ENCODE results near the gene KRTAP9-1.
"Not testable (repeated sequence)": the region's sequence is repeated elsewhere in the genome, so short reads cannot be mapped to it uniquely, and the experiment has no call there.

Gene KRTAP9-1

DNA sequence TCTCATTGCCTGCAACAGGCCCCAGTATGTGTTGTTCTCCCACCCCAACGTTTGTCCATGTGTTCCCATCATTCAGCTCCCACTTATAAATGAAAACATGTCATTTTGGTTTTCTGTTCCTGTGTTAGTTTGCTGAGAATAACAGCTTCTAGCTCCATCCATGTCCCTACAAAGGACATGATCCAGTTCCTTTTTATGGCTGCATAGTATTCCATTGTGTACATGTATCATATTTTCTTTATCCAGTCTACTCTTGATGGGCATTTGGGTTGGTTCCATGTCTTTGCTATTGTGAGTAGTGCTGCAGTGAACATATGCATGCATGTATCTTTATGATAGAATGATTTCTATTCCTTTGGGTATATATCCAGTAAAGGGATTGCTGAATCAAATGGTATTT, 26.0 kb downstream of the KRTAP9-1 start:
- TF ChIP-seq, protein P1, sequence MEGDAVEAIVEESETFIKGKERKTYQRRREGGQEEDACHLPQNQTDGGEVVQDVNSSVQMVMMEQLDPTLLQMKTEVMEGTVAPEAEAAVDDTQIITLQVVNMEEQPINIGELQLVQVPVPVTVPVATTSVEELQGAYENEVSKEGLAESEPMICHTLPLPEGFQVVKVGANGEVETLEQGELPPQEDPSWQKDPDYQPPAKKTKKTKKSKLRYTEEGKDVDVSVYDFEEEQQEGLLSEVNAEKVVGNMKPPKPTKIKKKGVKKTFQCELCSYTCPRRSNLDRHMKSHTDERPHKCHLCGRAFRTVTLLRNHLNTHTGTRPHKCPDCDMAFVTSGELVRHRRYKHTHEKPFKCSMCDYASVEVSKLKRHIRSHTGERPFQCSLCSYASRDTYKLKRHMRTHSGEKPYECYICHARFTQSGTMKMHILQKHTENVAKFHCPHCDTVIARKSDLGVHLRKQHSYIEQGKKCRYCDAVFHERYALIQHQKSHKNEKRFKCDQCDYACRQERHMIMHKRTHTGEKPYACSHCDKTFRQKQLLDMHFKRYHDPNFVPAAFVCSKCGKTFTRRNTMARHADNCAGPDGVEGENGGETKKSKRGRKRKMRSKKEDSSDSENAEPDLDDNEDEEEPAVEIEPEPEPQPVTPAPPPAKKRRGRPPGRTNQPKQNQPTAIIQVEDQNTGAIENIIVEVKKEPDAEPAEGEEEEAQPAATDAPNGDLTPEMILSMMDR (IDR thresholded peaks at IDR 0.05; ENCODE audit: low read depth, low read length), result no peak

GRCh38 chr17:41223821-41224220, 34.1 kb downstream of the KRTAP9-1 start:
- TF ChIP-seq, protein P1 (IDR thresholded peaks at IDR 0.05; ENCODE audit: low read depth, low read length), result no peak
- H3K4me3 ChIP-seq (ENCODE audit: low read depth, low read length), result no peak overlapping the region

More for the DNA sequence above, 26.0 kb downstream of the KRTAP9-1 start:
- no peak overlapping the region for H3K4me3 ChIP-seq (ENCODE audit: low read depth, low read length)

DNA sequence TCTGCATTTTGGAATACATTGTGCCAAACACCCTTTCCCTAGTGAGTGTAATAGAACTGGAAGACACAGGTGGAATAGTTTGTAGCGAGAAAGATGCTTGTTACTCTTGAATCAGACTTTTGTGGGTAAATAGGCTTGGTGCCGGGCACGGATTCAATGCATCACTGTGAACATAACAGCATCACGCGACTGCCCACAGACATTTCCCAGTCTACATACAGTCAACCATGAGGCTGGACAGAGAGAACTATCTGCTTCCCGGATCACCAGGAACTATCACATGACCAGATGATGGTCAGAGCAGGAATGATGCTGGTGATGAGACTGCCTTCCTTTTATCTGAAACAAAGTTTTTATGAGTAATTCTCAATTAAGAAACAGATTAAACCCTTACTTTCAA, 36.4 kb downstream of the KRTAP9-1 start:
- H3K4me3 ChIP-seq (ENCODE audit: low read depth, low read length), result no peak overlapping the region
- TF ChIP-seq, protein P1 (IDR thresholded peaks at IDR 0.05; ENCODE audit: low read depth, low read length), result no peak

DNA sequence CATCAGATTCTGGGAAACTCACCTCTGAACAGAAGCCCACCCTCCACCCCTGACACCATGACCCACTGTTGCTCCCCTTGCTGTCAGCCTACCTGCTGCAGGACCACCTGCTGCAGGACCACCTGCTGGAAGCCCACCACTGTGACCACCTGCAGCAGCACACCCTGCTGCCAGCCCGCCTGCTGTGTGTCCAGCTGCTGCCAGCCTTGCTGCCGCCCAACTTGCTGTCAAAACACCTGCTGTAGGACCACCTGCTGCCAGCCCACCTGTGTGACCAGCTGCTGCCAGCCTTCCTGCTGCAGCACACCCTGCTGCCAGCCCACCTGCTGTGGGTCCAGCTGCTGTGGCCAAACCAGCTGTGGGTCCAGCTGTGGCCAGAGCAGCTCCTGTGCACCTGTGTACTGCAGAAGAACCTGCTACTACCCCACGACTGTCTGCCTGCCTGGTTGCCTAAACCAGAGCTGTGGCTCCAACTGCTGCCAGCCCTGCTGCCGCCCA, 37.0 kb downstream of the KRTAP9-1 start, which contains the start of gene KRTAP9-2:
Gene KRTAP9-2 (plus strand): TSS at position 51 of the 498 bp plus-strand sequence. CDS start 7 bp downstream, at position 58.
- not testable (repeated sequence) for H3K4me3 ChIP-seq (ENCODE audit: low read depth, low read length)

DNA sequence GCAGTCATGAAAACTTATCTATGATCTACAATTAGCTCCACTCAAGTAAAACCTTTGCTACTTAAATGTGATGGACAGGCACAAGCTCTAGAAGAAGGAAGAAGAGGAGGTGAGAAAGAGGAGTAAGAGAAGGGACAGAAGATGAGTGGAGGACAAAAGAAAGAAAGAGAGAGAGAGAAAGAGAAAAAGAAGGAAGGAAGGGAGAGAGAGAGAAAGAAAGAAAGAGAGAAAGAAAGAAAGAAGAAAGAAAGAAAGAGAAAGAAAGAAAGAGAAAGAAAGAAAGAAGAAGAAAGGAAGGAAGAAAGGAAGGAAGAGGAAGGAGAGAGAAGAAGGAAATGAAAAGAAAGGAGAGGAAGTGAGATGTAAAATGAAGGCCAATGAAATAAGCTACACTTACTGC, 40.4 kb downstream of the KRTAP9-1 start:
- TF ChIP-seq, protein P1 (IDR thresholded peaks at IDR 0.05; ENCODE audit: low read depth, low read length), result no peak
- H3K4me3 ChIP-seq (ENCODE audit: low read depth, low read length), result no peak overlapping the region

GRCh38 chr17:41231731-41232130, 42.0 kb downstream of the KRTAP9-1 start:
- no peak overlapping the region for H3K4me3 ChIP-seq (ENCODE audit: low read depth, low read length)

GRCh38 chr17:41232399-41233105, 42.9 kb downstream of the KRTAP9-1 start, which contains the start of gene KRTAP9-3:
Gene KRTAP9-3 (plus strand): TSS chr17:41232449. CDS start chr17:41232502, 53 bp downstream.
- H3K4me3 ChIP-seq (ENCODE audit: low read depth, low read length), result not testable (repeated sequence)

More at GRCh38 chr17:41231731-41232130, 42.0 kb downstream of the KRTAP9-1 start:
- TF ChIP-seq, protein P1 (IDR thresholded peaks at IDR 0.05; ENCODE audit: low read depth, low read length), result no peak

DNA sequence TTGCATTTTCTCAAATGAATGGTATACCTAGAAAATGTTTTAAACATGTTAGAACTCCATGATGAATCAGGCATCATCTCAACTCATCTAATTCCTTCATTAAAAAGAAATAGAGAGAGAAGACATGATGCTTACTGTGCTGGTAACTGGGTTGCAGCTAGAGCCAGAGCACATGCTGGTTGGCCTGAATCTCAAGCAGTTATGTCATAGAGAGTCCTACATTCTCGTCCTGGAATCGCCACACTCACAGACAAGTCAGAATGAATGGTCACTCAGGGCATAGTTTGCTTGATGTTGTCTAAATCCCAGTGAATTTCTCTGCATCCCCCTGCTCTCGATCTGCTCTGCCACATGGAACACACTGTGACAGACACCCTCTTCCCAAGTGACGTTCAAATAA, 47.4 kb downstream of the KRTAP9-1 start:
- H3K4me3 ChIP-seq (ENCODE audit: low read depth, low read length), result not testable (repeated sequence)

DNA sequence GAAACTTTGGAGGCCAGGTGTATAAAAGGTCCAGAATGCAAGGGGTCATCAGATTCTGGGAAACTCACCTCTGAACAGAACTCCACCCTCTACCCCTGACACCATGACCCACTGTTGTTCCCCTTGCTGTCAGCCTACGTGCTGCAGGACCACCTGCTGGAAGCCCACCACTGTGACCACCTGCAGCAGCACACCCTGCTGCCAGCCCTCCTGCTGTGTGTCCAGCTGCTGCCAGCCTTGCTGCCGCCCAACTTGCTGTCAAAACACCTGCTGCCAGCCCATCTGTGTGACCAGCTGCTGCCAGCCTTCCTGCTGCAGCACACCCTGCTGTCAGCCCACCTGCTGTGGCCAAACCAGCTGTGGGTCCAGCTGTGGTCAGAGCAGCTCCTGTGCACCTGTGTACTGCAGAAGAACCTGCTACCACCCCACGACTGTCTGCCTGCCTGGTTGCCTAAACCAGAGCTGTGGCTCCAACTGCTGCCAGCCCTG, 48.3 kb downstream of the KRTAP9-1 start, which contains the start of gene KRTAP9-8:
Gene KRTAP9-8 (plus strand): TSS at position 51 of the 489 bp plus-strand sequence. CDS start 53 bp downstream, at position 104.
- H3K4me3 ChIP-seq (ENCODE audit: low read depth, low read length), result not testable (repeated sequence)
